Ascending aorta (tissue), 2 donors: ENCODE measurements around the gene KCNJ11. TPM values are rescaled to one million over a fixed set of nuclear protein-coding genes. Genes with fewer than 3 reads are reported as not detected.

Source experiments
- DNase-seq, 2 donors: peaks; one replicate each; pipeline ENCODE4 v3.0.0-alpha.2; 2019; ENCODE audit warnings: low spot score in 2 of 2
- H3K27ac ChIP-seq, 2 donors: fragments of 200-600 bp; sonication (generic); one replicate each; pipeline ENCODE4 v1.5.1; 2016 to 2017; ENCODE audit warnings: mild to moderate bottlenecking in 1 of 2
- H3K27me3 ChIP-seq: fragments of 200-600 bp; sonication (generic); one replicate; pipeline ENCODE4 v1.5.1; 2017
- H3K36me3 ChIP-seq, 2 donors: fragments of 200-600 bp; sonication (generic); one replicate each; pipeline ENCODE4 v1.5.1; 2016
- H3K4me1 ChIP-seq, 2 donors: fragments of 200-600 bp; sonication (generic); one replicate each; pipeline ENCODE4 v1.5.1; 2016 to 2017; ENCODE audit warnings: mild to moderate bottlenecking in 1 of 2
- H3K4me3 ChIP-seq, 2 donors: fragments of 200-600 bp; sonication (generic); one replicate each; pipeline ENCODE4 v1.5.1; 2016 to 2017; ENCODE audit warnings: mild to moderate bottlenecking in 1 of 2
- H3K9me3 ChIP-seq, 2 donors: fragments of 200-600 bp; sonication (generic); one replicate each; pipeline ENCODE4 v1.5.1; 2016
- CTCF ChIP-seq, 3 experiments: fragments of 200-600 bp in 2 of 3; fragments of 450-650 bp in 1 of 3; sonication (generic) in 2 of 3; IDR thresholded peaks; one replicate each; pipeline ENCODE4 v1.5.1; 2016 to 2019; ENCODE audit warnings: antibody characterized with exemption in 3 of 3, mild to moderate bottlenecking in 1 of 3, moderate library complexity in 1 of 3
- intact Hi-C: fragments of 100-400 bp; cut with DNase I; formaldehyde crosslinking; loops from one replicate; pipeline ENCODE4 v1.15.1; 2023
- total RNA-seq: library from RNA; depleted of rRNA; stranded (reverse); fragments of >200 nt; gene quantifications from one replicate; pipeline ENCODE4 v1.1.0, GENCODE V29; 2016

KCNJ11 gene
- total RNA-seq, 1 donor from 2014 or later = not detected

- H3K4me1 ChIP-seq = peaks cover 8 to 11% of the 10 kb centered on the region in 2 donors
- TF ChIP-seq CTCF (IDR thresholded peaks at IDR 0.05) = no peak
- no peaks in the 10 kb centered on the region for H3K36me3 ChIP-seq
- H3K4me3 ChIP-seq = no peak overlapping the region
- no peaks in the 10 kb centered on the region for H3K27me3 ChIP-seq
- no peaks in the 10 kb centered on the region for H3K9me3 ChIP-seq
- H3K27ac ChIP-seq = no peak overlapping the region
- DNase-seq = no peak
- intact Hi-C loops = no loop called here
These were observed 15.7 kb upstream of the KCNJ11 start for GRCh38 chr11:17403980-17404759.

- intact Hi-C loops = no loop called here
- no peaks in the 10 kb centered on the region for H3K36me3 ChIP-seq
- no peaks in the 10 kb centered on the region for H3K9me3 ChIP-seq
- no peaks in the 10 kb centered on the region for H3K27me3 ChIP-seq
- DNase-seq = no peak
- peaks cover 8 to 11% of the 10 kb centered on the region in 2 donors for H3K4me1 ChIP-seq
- H3K4me3 ChIP-seq = no peak overlapping the region
- no peak overlapping the region for H3K27ac ChIP-seq
- TF ChIP-seq CTCF (IDR thresholded peaks at IDR 0.05) = no peak
These were observed 14.0 kb upstream of the KCNJ11 start for GRCh38 chr11:17402486-17402885.

GRCh38 chr11:17401841-17402240 lies 13.4 kb upstream of the KCNJ11 start:
- intact Hi-C loops = no loop called here
- no peaks in the 10 kb centered on the region for H3K36me3 ChIP-seq
- no peak overlapping the region for H3K4me3 ChIP-seq
- no peak overlapping the region for H3K27ac ChIP-seq
- no peaks in the 10 kb centered on the region for H3K9me3 ChIP-seq
- no peak for DNase-seq
- H3K27me3 ChIP-seq = no peaks in the 10 kb centered on the region
- no peak for TF ChIP-seq CTCF (IDR thresholded peaks at IDR 0.05)
- H3K4me1 ChIP-seq = peaks cover 8 to 10% of the 10 kb centered on the region in 2 donors

- no peaks in the 10 kb centered on the region for H3K27me3 ChIP-seq
- H3K4me3 ChIP-seq = no peak overlapping the region
- peaks cover 4 to 6% of the 10 kb centered on the region in 2 donors for H3K4me1 ChIP-seq
- H3K9me3 ChIP-seq = no peaks in the 10 kb centered on the region
- no peak overlapping the region for H3K27ac ChIP-seq
- TF ChIP-seq CTCF (IDR thresholded peaks at IDR 0.05) = no peak
- DNase-seq = no peak
- H3K36me3 ChIP-seq = no peaks in the 10 kb centered on the region
- intact Hi-C loops = no loop called here
These were observed 12.9 kb upstream of the KCNJ11 start for GRCh38 chr11:17401316-17401715.

- Histone ChIP-seq H3K4me1 (no peaks in the 10 kb centered on the region), H3K4me3 (no peak overlapping the region), H3K27me3 (no peaks in the 10 kb centered on the region), H3K36me3 (no peaks in the 10 kb centered on the region), H3K9me3 (no peaks in the 10 kb centered on the region), H3K27ac (no peak overlapping the region)
- no peak for DNase-seq
- intact Hi-C loops = no loop called here
- TF ChIP-seq CTCF (IDR thresholded peaks at IDR 0.05) = no peak
These were observed 11.8 kb upstream of the KCNJ11 start for GRCh38 chr11:17400048-17400775.
